GM20431 (cell line): Measurements from ENCODE around the gene VASN.

Source experiments
- in situ Hi-C: fragments of 300-500 bp; cut with MseI, MboI; formaldehyde crosslinking; loops from one replicate; pipeline ENCODE4 v1.15.0; 2020; ENCODE audit warnings: low sequenced_read_pairs; ENCODE audit not compliant: unreplicated experiment

The VASN gene

DNA sequence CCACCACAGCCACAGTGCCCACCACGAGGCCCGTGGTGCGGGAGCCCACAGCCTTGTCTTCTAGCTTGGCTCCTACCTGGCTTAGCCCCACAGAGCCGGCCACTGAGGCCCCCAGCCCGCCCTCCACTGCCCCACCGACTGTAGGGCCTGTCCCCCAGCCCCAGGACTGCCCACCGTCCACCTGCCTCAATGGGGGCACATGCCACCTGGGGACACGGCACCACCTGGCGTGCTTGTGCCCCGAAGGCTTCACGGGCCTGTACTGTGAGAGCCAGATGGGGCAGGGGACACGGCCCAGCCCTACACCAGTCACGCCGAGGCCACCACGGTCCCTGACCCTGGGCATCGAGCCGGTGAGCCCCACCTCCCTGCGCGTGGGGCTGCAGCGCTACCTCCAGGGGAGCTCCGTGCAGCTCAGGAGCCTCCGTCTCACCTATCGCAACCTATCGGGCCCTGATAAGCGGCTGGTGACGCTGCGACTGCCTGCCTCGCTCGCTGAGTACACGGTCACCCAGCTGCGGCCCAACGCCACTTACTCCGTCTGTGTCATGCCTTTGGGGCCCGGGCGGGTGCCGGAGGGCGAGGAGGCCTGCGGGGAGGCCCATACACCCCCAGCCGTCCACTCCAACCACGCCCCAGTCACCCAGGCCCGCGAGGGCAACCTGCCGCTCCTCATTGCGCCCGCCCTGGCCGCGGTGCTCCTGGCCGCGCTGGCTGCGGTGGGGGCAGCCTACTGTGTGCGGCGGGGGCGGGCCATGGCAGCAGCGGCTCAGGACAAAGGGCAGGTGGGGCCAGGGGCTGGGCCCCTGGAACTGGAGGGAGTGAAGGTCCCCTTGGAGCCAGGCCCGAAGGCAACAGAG is 10.5 kb downstream of the VASN start:
- in situ Hi-C loops = no loop called here

DNA sequence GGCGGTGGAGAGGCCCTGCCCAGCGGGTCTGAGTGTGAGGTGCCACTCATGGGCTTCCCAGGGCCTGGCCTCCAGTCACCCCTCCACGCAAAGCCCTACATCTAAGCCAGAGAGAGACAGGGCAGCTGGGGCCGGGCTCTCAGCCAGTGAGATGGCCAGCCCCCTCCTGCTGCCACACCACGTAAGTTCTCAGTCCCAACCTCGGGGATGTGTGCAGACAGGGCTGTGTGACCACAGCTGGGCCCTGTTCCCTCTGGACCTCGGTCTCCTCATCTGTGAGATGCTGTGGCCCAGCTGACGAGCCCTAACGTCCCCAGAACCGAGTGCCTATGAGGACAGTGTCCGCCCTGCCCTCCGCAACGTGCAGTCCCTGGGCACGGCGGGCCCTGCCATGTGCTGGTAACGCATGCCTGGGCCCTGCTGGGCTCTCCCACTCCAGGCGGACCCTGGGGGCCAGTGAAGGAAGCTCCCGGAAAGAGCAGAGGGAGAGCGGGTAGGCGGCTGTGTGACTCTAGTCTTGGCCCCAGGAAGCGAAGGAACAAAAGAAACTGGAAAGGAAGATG is 11.2 kb downstream of the VASN start:
- in situ Hi-C loops = no loop called here

DNA sequence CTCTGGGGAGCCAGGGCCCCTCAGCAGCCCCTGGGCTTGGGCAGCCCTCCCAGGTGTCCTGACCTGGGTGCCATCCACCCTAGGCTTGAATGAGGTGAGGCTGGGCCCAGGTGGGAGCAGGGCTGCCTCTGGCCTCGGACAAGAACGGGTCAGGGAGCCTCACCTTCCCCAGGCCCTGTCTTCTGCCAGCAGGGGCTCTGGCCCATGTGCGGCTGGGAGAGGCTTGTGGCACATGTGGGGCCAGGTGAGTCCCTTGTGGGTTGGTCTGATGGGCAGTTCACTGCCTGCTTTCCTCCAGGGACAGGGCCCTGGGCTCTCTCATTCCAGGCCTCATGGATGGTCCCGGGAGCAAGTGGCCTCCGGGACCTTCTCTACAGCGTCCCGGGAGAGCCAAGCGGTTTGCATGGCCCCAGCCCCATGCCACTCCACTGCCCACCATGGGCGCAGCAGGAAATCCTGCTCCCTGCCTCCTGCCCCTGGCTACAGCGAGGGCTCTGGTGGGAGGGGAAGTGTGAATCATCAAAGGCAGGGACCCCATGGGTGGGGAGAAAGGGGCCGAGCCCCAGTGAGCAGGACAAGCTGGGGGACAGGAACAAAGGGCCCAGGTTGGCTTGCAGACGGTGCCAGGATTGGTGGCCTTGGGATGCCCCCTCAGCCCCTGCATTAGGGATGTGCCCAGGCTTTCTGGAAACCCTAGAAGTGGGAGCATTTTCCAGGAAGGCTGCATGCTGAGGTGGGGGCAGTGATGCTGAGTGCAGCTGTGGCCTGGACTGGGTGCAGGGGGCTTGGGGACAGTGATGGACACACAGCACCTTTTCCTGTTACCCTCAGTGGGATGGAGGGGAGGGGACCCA is 12.2 kb downstream of the VASN start:
- in situ Hi-C loops = no loop called here

DNA sequence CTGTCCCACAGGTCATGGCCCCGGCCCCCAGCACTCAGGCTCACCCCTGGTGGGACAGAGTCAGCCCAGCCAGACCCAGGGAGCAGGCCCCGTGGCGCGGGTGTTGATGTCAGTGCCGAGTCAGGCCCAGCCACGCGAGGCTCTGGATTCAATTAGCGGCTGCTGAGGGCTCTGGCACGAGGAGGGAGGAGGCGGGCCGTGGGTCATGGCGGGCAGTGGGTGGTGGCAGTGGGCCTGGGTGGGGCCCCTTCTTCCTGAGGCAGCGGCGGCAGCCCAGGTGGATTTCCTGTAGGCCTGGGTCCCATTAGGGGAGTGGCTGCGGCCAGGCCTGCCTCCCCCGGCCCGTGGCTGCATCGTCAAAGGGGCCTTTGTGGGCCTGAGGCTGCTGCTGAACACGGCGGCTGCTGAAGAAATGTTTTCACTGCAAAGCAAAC is 12.9 kb downstream of the VASN start:
- in situ Hi-C loops = no loop called here

DNA sequence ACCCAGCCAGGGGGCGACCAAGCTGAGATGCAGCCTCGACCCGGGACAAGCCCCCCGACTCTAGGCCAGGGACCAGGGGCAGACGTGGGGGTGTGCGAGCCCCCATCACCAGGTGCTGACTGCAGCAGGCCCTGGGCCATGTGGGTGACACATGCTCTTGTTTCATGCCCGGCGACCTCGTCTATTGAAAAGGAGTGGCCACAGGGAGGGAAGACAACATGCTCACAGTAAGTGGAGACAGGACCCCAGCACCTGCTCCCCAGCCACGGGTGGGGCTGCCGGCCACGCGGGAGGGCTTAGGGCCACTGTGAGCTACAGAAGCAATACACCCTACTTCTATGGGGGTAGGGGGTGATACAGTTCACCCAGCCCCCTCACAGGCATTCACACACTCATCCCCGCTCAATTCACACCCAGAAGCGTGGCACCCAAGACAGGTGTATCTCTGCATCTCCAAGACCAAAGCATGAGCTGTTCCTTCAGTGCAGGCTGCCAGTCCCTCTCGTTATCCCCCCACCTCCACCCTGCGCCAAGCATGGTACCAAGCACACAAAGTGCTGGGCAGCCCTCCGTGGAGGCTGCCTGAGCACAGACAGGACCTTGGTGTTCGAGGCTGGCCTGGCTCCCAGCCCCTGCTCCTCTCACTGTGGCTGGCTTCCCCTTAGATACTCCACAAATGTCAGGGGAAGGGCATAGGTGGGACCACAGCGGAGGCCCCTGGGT is 13.6 kb downstream of the VASN start:
- in situ Hi-C loops = no loop called here

DNA sequence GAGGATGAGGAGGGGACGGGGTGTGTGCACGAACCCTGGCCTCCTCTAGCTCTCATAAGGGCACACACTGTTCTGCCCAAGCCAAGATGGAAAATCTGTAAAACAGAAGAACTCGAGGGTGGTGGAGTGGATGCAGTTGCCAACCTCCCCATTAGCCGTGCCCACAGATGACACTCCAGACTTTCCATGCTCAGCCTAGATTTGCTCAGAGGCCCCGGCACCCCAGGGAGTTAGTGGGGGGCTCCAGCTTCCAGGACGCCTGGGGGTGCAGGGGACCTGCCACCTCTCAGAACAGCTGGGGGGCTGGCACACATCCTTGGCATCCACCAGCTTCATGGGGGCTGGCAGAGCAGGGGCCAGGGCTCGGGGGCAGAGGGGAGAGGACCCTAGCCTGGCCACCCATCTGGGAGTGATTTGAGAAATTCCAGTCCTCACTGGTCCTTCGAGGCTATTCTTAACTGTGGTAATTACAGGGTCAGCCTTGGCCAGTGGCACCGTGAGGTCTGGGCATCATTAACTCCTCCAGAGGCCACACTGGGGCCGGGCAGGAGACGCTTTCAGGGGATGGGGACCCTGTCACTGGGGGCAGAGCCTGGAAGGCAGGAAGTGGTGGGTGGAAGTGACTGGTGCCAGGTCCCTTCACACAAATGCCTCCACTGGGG is 14.3 kb downstream of the VASN start:
- in situ Hi-C loops = no loop called here

DNA sequence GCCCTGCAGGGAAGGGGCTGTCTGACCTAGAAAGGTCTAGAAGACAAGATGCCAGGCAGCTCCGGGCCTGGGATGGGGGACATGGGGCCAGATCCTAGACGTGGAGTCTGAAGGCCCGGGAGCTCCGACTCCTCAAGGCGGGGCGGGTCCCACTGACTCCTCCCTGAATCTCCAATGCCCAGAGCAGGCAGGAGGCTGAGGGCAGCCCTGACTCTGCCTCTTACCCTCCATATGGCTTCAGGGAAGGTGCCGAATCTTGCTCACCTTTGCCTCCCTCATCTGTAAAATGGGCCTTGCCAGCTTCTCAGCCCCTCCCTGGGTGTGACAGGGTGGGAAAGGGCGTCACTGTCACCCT is 14.8 kb downstream of the VASN start:
- in situ Hi-C loops = no loop called here

DNA sequence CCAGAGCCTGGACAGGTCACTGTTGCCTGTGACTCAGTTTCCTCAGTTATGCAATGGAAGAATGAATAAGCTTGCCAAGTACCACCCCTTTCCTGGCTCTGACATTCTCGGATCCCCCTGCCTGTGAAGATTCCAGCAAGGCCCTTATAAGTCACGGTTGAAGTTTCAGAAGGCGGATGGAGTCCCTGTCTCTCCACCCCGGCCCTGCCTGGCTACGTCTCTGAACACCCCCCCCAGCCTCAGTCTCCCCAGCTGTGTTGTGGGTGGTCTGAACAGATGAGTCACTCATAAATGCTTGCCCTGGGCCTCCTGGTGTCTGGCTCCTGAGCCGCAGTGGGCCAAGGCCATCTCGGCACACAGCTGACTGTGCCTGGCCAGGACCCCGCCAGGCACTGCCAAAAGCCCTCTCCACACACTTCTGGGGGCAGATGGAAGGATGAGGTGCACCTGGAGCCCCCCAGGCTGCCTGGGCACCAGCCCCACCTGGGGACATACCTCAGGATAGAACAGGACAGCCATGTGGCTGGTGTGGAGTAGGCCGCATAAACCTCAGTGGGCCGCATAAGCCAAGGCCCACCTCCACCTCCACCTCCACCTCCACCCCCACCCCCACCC is 15.4 kb downstream of the VASN start:
- in situ Hi-C loops = no loop called here

DNA sequence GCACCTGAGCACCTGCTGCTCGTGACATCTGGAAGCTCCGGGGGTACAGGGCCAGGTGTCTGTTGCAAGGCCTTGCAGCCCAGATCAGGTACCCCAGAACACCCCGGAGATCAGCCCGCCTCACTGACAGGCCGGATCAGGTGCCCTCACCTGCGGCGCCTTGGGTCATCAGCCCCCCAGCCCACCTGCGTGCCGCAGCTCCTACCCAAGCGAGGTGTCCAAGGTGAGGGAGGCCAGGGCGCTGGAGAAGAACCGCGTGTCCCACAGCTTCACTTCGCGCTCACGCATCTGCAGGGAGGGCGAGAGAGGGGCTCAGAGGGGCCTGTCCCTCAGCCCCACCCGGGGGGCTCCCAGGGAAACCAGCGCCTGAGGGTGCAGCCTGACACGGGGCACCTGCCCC is 16.1 kb downstream of the VASN start:
- in situ Hi-C loops = no loop called here

DNA sequence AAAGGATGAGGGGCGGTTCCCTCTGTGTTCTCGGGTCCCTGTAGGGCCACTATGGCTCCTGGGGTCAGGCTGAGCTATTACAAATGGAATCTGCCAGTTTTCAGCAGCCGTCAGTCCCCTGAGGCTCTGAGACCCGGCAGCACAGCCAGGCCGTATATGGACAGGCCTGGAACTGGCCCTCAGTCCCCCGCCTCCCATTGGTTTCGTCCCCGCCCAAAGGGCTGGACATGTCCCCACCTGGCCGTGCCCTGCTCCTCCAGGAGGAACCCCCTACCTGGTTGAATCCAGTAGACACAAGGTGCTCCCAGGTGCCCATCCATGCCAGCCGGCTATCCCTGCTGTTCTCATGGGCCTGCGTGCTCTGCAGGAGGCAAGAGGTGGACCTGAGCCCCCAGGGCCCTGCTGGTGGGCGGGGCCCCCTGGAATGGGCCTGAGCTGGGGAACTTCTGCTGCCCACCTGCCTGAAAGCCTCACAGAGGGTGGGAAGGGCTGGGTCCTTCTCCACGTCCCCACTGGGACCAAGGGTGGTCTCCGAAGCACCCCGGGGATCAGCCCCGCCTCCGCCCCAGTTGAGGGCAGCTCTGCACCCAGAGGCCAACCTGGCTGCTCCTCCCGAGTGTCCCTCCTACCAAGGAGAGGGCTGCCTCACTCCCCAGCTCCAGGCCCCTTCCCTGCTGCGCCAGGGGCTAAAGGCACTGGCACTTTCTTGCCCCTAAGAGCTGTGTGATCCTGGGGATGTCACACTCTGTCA is 16.8 kb downstream of the VASN start:
- in situ Hi-C loops = no loop called here

DNA sequence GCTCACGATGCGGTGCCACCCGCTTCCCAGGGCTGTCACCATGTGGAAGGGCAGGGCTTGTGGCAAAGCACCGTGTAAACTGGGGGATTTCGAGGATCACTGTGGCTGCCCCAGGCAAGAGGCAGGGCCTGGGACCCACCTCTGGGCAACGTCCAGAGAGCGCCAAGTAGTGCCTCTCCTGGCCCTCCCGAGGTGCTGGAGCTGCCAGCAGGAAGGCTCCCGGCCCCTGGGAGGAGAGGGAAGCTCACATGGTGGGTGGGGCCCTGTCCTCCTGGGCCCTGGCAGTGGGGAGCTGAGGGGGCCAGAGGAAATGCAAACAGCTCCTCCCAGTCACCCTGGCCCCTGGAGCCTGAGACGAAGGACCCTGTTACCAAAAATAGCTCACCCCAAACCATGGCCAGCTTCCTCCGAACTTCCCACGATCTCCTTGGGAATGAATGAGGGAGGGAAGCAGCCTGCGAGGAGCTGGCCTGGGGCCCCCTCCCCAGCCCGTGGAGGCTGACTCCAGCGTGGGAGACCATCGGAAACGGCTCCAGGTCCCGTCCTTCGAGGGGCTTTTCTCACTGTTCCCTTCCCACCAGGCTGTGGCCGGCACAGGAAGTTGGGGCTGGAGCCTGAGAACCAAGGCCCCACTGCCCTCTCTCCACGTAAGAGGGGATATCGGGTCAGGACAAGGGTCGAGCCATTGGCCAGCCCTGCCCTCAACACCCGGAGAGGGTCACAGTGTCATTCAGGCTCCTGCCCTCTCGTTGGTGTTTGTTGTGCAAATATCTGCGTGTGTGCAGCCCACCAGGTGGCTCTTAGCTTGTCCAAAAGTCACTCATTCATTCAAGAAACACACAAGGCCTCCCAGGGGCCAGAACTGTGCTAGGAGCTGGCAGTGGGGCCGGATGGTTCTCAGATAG is 17.7 kb downstream of the VASN start:
- in situ Hi-C loops = no loop called here

DNA sequence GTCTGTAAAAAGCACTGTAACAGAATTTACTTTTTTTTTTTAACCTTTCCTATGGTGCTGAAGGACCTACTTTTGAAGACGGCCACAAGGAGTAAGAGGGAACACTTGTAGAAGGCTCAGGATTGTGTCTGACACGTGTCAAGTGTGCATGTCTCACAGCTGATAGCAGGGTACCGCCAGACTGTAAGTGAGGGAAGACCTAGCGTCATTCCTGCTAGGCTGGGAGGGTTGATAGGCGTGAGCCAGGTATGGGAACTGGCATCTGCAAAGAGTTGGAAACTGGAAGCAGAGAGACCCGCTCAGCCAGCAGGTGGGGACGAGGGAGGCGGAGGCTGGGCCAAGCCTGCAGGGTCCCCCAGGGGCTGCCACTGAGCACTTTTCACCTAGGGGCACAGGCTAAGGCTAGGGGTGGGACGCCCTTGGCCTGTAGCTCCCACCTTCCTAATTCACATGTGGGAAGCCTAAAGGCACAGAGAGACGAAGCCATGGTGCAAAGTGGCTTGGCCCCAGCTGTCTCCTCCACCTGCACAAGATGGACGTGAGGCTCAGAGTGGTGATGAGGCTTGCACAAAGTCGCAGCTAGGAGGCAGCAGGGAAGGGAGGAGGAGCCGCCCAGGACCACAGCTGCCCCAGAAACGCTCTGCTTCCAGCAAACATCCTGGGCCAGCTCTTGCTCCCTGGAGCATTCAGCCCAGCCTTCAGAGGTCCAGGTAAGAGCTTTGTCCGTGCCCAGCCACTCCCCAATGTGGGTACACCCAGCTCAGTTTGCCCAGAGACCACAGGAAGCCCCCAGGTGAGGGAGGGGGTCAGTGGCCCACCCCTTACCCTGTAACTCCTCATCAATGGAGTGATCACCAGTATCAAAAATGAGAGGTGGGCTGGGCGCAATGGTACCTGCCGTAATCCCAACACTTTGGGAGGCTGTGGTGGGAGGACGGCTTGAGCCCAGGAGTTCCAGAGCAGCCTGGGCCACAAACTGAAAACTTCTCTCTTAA is 18.9 kb downstream of the VASN start:
- in situ Hi-C loops = no loop called here

DNA sequence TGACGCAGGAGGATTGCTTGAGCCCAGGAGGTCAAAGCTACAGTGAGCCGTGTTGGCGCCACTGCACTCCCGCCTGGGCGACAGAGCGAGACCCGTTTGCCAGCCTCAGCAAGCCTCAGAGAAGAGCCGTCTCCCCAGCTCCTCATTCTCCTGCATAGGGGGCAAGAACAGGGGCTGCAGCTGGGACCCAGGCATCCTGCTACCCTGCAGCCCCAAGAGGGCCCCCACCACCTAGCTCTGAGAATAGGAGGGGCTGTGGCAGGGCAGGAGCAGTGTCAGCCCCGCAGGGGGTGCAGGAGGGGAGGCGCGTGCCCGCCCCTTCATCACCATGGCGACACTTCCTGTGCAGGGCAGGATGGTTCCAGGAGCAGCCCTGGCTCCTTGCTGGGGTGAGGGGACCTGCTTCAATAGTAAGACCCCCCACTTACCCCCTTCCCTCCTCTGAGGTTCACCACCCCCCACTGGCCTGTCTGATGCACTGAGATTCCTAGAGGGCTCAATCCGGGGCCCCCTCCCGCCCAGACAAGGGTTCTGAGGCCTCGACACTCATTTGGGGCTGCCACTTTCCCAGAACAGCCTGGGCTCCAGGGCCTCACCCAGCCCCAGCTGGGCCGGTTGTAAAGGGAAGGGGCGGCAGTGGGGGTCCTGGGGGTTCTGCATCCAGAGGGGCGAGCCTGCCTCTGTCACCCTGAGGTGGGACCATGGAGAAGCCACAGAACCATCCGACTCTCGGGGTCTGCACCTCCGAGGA is 20.2 kb downstream of the VASN start:
- in situ Hi-C loops = no loop called here

DNA sequence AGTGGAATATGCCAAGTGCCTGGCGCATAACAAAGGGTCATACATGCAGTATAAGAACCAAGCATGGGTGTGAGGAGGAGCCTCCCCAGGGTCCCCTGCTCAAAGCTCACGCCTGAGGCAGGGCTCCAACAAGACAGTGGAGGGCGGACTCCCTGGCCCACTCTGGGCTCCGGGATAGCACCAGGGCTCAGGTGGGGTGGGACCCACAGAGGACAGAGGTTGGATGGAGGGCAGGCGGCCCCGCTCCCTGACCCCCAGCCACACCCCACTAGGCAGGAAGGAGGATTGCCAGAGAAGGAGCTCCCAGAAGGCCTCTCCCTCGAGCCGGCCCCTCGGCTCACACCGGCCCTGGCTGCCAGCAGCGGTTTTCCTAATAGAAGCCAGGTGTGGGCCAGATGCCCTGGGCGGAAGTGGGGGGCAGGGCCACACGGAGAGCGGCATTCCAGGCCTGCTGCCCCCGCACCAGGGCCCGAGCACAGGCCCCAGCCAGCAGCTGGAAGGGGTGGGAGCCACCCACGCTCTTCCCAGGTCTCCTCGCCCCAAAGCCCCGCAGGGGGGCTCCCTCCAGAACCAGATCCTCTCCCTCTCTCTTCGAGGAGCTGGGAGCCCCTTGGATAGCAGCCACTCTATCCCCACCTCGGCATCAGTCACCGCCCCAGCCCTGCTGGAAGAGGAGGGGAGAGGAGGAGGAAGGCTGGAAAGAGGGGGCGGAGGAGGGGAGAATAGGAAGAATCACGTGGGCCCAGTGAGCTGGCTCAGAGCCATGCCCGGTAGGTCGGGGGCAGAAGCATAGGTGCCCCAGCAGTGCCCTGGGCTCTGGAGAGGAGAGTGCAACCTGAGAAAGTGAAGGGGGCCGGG is 21.0 kb downstream of the VASN start:
- in situ Hi-C loops = no loop called here

DNA sequence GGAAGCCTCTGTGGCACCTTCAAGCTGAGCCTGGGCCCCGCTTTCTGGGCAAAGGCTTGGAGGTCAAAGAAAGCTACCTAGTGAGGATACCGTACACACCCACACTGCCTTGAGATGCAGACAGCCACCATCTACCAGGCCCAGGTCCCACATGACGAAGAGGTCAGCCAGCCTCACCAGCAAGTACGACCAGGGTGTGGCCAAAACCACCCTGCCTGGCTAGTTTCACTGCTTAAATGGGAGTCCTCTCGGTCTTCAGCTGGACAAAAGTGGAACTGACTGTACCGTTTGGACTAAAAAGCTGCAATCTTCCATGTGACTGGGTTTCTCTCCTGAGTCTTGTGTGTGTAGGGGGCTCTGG is 21.6 kb downstream of the VASN start:
- in situ Hi-C loops = no loop called here
